ES-I3 (cell line): ENCODE measurements around the gene SORD.
"Not testable (repeated sequence)": the region's sequence is repeated elsewhere in the genome, so short reads cannot be mapped to it uniquely, and the experiment has no call there.

Experiments used
- H3K36me3 ChIP-seq: 2 replicates; pipeline ENCODE4 v1.6.1; 2013; ENCODE audit warnings: mild to moderate bottlenecking, low read length, control low read depth, moderate library complexity; ENCODE audit not compliant: insufficient read depth
- H3K4me1 ChIP-seq: 2 replicates; pipeline ENCODE4 v1.6.1; 2013; ENCODE audit warnings: mild to moderate bottlenecking, control low read depth, low read length; ENCODE audit not compliant: insufficient read depth
- H3K9ac ChIP-seq: 2 replicates; pipeline ENCODE4 v1.6.1; 2013; ENCODE audit warnings: low read depth, mild to moderate bottlenecking, low read length, moderate library complexity
- H3K9me3 ChIP-seq: 2 replicates; pipeline ENCODE4 v1.6.1; 2013; ENCODE audit warnings: mild to moderate bottlenecking, low read length, moderate library complexity; ENCODE audit not compliant: control insufficient read depth, insufficient read depth

SORD gene

DNA sequence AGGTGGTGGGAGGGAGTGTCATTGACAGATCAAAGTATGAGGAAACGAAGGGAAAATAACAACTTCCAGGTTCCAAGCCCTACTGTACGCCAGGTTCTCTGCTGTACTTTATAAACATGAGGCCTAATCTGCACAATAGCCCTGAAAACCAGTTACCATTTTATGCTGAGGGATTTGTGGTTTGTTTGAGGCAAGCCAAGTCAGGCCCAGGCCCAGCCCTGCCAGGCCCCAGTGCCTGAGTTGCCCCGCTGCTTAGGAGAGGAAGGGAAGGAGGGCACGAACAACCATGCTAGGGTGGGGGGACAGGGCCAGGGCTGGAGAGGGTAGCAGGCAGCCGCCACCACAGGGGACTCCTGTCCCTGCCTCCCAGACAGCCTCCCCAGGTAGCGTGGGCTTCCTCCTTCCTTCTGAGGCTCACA lies 47.0 kb downstream of the SORD start:
- H3K36me3 ChIP-seq, H3K4me1 ChIP-seq, H3K9ac ChIP-seq, H3K9me3 ChIP-seq: not testable (repeated sequence)

DNA sequence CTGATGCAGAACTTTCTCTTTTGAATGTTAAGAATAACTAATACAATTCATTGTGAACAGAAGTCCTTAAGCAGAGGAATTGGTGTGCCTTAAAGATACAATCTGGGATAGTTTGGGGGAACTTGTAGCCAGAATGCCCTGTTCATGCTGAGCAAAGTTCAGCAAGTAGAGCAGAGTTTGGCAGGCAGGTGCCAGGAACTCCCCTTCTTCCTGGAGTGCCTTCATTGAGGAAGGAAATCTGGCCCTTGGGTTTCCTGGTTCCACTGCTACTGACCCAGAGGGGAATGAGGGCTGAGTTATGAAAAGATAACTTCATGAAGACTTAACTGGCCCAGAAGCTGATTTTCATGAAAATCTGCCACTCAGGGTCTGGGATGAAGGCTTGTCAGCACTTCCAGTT lies 50.6 kb downstream of the SORD start:
- not testable (repeated sequence) for H3K4me1 ChIP-seq, H3K9me3 ChIP-seq, H3K36me3 ChIP-seq, H3K9ac ChIP-seq

DNA sequence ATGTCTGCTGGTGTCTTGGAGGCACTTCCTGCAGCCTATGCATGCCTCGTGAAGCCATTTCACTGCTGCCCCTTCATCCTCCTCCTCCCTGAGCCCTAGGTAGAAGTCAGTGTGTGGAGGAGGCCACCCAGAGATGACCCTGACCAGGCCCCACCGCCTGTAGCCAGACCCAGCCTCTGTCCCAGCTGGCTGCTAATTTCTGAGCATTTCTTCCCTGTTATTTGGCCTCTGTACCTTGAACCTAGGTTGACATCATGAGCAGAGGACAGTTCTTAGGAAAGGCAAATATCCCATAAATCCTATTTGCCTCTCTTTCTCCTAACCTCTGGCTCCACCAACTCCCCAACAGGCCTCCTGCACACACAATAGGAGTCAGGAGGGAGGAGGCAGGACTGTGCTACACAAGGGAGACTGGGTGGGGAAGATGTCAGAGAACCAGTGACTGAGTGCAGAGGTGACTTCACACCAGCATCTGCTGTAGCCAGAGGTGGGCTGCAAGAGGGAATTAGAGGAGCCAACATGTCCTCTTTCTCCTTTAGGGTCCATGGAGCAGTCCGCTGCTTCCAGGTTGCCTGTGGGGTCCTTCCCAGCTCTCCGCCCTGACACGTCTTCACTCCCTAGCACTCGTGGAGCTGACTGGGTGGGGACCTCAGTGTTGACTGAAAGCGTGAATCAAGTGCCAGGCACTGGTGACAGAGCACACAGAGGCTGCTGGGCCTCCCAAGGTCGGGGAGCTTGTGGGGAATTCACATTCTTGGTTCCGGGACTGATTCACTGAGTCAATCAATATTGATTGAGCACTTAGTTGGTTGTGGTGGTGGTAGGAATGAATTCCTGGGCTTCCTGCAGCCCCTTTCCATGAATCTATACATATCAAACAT lies 52.7 kb downstream of the SORD start:
- H3K36me3 ChIP-seq, H3K4me1 ChIP-seq, H3K9ac ChIP-seq, H3K9me3 ChIP-seq: not testable (repeated sequence)

DNA sequence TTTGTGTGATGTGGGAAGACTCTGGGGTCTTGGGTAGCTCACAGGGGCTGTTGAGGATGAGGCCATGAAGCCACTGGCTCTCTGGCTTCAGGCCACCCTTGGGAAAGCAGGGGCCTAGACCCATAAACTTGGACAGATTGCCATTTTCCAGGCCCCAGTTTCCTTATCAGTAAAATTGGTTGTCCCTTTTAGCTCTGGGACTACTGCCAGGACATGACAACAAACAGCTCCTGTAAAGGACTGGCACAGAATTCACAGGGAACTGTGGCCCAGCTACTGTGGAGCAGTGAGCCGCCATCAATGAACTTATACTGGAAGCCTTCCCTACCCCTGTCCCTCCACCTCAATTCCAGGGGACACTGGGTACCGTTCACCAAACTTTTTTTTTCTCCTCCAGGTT lies 54.4 kb downstream of the SORD start:
- H3K4me1 ChIP-seq, H3K9ac ChIP-seq, H3K36me3 ChIP-seq, H3K9me3 ChIP-seq: not testable (repeated sequence)

DNA sequence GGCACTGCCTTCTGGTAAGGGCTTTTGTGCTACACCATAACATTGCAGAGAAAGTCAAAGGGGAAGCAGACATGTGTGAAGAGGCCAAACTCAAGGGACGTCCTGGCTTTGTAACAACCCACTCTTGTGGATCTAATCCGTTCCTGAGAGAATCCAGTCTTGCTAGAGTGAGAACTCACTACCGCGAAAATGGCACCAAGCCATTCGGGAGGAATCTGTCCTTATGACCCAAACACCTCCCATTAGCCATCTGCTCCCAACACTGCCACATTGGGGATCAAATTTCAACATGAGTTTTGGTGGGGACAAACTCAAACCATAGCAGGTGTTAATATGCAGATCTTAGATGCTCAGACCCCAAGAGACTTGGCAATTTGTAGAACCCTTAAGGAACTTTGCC lies 56.2 kb downstream of the SORD start:
- H3K4me1 ChIP-seq, H3K9me3 ChIP-seq, H3K36me3 ChIP-seq, H3K9ac ChIP-seq: not testable (repeated sequence)

DNA sequence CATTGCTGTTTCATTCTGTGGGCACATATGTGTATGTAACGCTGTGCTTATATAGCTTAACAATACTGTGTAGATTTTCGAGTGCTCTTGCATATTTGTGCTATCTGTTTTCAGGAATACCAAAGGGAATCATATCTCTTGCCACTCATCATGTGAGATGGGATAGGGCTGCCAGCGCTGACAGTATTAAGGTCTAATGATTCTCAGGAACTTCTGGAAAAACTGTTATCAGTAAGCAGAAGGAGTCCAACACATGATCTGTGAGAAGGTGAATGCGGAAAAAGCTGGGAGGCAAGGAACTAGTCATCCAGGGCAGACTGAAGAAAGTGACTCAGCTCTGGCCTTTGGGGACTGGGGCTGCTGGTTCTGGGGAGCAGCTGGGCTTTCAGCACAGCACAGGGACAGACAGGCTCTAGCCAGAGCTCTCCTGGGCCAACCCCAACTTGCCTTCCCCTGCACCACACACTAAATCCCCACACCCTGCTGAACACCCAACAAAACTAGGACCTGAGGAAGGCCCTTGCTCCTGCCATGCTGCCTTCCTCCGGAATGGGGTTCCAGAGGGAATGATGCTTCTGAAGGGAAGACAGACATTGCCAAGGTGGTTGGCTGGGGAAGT lies 56.7 kb downstream of the SORD start:
- H3K36me3 ChIP-seq, H3K9ac ChIP-seq, H3K4me1 ChIP-seq, H3K9me3 ChIP-seq: not testable (repeated sequence)

DNA sequence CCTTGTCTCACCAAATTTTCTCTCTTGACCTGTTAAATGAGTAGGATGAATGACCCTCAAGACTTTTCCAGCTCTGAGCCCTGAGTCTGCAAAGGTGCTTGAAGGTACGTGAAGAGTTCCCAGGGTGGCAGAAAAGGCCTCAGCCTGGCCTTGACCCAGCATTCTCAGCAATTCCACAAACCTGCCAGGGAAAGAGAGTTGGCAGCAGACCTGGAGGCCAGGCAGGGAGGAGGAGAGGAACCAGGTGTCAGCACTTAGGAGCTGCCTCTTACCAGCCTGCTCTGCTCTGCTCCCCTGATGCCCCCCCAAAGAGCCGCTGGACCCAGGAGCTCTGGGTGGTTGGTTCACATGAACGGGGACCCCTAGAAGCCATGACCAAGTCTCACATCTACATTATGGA lies 57.6 kb downstream of the SORD start:
- not testable (repeated sequence) for H3K4me1 ChIP-seq, H3K9me3 ChIP-seq, H3K36me3 ChIP-seq, H3K9ac ChIP-seq

DNA sequence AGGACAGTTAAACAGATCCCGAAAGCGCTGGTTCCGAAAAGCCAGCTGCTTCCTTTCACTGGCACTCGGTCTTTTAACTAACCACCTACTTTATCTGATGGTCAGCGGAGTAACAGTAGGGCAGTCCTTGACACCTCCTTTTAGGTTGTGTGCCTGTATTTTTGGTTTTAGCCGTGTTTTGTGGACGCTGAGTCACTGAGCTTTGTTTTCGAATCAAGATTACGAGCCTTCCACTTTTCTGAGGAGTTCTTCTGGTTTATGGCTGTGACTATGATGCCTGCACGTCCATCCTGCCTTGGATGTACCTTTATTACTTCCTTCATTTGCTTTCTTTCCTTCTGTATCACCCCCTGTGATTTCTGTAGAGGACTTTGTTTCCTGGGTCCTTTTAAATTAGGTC lies 59.4 kb downstream of the SORD start:
- not testable (repeated sequence) for H3K4me1 ChIP-seq, H3K36me3 ChIP-seq, H3K9me3 ChIP-seq, H3K9ac ChIP-seq

DNA sequence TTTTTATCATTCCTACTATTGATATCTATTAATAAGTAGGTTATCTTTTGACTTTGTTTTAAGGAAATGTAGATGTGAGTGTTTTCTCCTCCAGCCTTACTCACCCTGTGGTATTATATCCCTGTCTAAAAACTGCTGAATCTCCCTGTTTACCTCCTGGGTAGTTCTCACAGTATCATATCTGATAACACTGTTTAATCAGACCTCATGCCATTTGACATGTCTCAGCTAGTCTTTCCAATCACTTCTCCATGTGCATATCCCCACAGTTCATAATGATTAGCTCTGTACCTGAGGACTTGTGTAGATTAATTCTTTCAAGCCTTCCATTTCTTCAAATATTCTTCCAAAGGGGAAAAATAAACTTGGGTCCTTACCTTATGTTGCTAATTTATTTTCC lies 60.2 kb downstream of the SORD start:
- no peak overlapping the region for H3K9ac ChIP-seq
- H3K4me1 ChIP-seq = no peaks in the 10 kb centered on the region
- no peaks in the 10 kb centered on the region for H3K36me3 ChIP-seq
- no peaks in the 10 kb centered on the region; the same call in 1 of the 2 replicates for H3K9me3 ChIP-seq

DNA sequence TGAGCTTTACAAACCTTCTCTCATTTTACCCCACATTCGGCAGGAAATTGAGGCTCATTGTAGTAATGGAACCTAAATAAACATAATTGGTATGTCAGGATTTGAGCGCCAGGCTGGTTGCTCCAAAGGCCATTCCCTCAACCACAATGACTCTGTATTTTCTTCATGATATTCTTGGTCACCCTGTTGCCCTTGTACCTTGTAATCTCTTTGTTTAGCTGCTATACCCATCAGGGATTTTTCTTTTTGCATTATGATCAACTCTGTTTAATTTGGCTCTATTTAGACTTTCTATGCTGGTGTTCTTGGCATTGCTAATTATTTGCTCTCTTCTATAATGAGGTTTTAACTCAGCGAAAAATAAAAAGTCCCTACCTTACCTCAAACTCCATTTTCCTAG lies 61.2 kb downstream of the SORD start:
- H3K9me3 ChIP-seq = no peaks in the 10 kb centered on the region; the same call in 1 of the 2 replicates

DNA sequence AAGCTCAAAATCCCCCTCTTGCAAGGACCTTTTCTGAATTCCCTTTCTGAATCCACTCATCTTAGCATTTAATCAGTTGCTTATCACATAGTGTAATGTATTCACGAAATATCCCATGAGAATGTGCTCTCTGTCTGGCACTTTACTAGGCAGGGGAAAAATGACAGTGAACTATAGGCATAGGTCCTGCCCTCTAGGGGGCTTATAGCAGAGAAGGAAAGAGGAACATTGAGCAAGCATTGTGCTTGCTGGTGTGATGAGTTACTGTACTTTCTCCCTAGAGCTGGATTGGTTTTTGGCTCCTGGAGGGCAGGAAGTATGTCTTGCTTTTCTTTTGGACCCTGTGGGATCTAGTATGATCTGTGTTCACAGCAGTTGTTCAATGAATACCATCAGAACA lies 64.5 kb downstream of the SORD start:
- no peaks in the 10 kb centered on the region; the same call in 1 of the 2 replicates for H3K9me3 ChIP-seq
- H3K9ac ChIP-seq = no peak overlapping the region
- H3K36me3 ChIP-seq = no peaks in the 10 kb centered on the region
- no peaks in the 10 kb centered on the region for H3K4me1 ChIP-seq

More for the DNA sequence above, 61.2 kb downstream of the SORD start:
- Histone ChIP-seq H3K4me1 (no peaks in the 10 kb centered on the region), H3K9ac (no peak overlapping the region), H3K36me3 (no peaks in the 10 kb centered on the region)

DNA sequence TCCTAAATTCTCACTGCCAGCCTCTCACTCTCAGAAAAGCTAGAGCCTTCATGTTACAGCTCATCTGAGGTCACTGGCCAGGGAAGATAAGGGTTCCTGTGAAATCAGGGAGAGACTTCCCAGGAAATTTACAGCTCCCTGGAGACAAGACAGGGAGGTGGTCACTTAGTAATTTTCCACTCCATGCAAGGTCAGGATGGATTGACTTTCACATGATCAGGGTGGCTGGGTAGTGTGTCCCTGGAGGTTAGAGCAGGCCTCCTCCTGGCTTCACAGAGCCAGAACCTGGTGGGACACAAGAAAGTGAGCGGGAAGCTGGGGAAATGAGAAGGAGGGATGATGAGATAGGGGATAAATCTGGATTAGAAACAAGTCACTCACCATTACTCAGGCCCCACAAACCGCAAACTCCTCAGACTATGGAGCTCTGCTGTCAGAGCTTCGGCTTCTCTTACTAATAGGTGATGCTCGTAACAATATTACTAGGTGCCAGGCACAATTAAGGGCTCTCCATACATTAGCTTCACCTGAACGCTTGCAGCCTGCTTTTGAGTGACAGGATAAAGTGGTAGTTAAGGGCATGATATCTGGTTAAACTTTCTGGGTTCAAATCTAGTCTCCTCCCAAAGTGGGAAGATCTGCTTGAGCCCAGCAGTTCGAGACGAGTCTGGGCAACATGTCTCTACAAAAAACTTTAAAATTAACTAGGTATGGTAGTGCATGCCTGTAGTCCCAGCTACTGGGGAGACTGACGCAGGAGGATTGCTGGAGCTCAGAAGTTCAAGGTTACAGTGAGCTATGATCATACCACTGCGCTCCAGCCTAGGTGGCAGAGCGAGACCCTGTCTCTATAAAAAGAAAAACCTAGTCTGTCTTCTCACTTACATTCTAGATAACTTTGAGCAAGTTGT lies 66.1 kb downstream of the SORD start:
- no peaks in the 10 kb centered on the region; the same call in 1 of the 2 replicates for H3K9me3 ChIP-seq
- 0 out of 2 replicates have a peak, but pooled peaks cover 1% of the 10 kb centered on the region for H3K4me1 ChIP-seq

DNA sequence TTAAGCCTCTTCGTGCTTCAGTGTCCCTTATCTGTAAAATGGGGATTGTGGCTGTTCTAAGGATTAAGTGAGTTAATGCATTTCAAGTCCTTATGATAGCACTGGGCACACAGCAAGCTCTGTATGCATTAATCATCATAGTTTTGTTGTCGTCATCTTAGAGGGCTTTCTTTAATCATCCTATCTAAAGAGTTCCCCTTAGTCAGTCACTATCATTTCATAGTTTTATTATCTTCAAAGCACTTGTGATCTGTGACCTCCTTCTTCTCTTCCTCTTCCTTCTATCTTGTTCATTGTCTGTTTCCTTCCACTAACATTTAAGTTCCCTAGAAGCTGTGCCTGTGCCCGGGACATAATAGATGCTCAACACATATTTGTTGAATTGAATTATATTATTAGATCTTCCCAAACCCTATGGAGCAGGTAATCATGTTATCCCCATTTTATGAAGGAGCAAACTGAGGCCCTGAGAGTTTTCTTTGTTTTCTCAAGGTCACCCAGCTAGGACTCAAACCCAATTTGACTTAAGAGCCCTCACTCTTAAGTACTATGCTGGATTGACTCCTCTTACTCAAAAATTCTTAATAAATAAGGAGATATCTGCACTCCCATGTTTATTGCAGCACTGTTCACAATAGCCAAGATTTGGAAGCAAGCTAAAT lies 66.8 kb downstream of the SORD start:
- Histone ChIP-seq H3K9me3 (no peaks in the 10 kb centered on the region; the same call in 1 of the 2 replicates), H3K4me1 (0 out of 2 replicates have a peak, but pooled peaks cover 5% of the 10 kb centered on the region), H3K36me3 (no peaks in the 10 kb centered on the region)

More for the DNA sequence above, 66.1 kb downstream of the SORD start:
- Histone ChIP-seq H3K9ac (no peak overlapping the region), H3K36me3 (no peaks in the 10 kb centered on the region)

DNA sequence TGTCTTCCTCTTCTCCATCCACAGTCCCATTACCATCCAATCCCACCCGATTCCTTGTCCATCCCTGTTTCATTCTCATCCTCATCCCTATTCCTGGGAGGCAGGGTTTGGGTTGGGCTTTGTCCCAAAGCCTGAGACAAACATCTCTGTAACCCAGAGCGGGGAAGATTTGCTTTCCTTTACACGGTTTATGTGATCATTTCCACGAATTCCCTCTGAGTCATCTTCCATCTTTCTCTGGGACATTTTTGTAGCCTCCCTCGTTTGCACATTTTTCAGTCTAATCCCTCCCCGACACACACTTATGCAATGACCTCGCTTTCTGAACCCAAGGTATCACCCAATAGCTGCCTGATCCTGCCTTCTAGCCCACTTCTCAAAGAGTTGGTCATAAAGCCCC lies 68.2 kb downstream of the SORD start:
- Histone ChIP-seq H3K9me3 (no peaks in the 10 kb centered on the region), H3K36me3 (no peaks in the 10 kb centered on the region), H3K9ac (no peak overlapping the region), H3K4me1 (0 out of 2 replicates have a peak, but pooled peaks cover 5% of the 10 kb centered on the region)

More for the DNA sequence above, 66.8 kb downstream of the SORD start:
- no peak overlapping the region for H3K9ac ChIP-seq
